Activated naive CD8-positive, alpha-beta T cell treated with anti-CD3 and anti-CD28 coated beads for 36 hours (primary cell): Measurements from ENCODE around the gene CCND3. TPM values are rescaled to one million over a fixed set of nuclear protein-coding genes. Genes with fewer than 3 reads are reported as not detected.
A peak's percentile ranks its signal among the peaks of the same experiment; 100 is the strongest.

Experiments used
- DNase-seq: peaks from one replicate; pipeline ENCODE4 v3.0.0; 2021
- H3K27ac Mint-ChIP-seq: one replicate; pipeline ENCODE4 v1.8.0; 2022; ENCODE audit warnings: mild to moderate bottlenecking, moderate library complexity, mixed read lengths
- H3K27me3 Mint-ChIP-seq: one replicate; pipeline ENCODE4 v1.8.0; 2022; ENCODE audit warnings: mild to moderate bottlenecking, mixed read lengths
- H3K36me3 Mint-ChIP-seq: one replicate; pipeline ENCODE4 v1.8.0; 2021; ENCODE audit warnings: mild to moderate bottlenecking, mixed read lengths
- H3K4me1 Mint-ChIP-seq: one replicate; pipeline ENCODE4 v1.8.0; 2021; ENCODE audit warnings: mixed read lengths
- H3K4me3 Mint-ChIP-seq: one replicate; pipeline ENCODE4 v1.8.0; 2022; ENCODE audit warnings: mild to moderate bottlenecking, moderate library complexity, mixed read lengths
- H3K9me3 Mint-ChIP-seq: one replicate; pipeline ENCODE4 v1.8.0; 2022; ENCODE audit warnings: mixed read lengths
- total RNA-seq, 2 experiments: library from RNA; stranded (reverse); gene quantifications; one replicate each; pipeline ENCODE4 v1.2.3, GENCODE V29; 2021

CCND3 gene
- total RNA-seq, result 100 to 1,000 TPM; 396 to 403 TPM

DNA sequence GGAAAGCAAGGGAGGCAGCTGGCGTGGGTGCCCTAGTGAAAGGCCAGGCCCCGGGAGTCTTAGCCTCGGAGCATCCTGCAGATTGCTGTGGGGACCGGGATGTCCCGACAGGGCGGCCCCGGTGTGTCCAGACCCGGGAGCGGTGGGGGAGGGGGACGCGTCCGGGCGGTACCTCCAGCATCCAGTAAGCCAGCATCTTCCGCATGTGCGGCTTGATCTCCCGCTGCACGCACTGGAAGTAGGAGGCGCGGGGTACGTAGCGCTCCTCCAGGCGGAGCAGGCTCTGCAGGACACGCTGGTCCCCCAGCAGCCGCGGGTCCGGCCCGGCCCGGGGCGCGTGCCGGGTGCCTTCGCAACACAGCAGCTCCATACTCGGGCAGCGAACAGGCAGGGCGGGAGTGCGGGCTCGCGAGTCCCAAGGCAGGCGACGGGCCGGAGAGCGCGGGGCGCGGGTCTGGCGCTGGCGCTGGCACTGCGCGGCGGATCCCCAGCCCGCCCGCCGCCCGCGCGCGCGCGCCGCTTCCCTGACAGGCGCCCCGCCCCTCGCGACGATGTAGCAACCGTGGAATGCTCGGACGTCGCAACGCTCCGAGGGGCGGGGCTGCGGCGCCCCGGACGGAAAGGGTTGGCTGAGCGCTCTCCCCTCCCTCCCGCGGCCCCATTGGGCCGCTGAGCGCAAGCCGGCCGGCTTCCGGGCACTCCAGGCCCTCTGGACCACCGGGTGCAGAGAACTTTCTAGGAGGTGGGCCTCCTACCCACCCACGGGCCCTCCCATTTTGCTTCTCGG lies at the start of gene CCND3:
TSS of gene CCND3 (minus strand) at position 529 of the 787 bp plus-strand sequence. CDS start at position 370, 159 bp downstream.
- peak within 1 kb of the TSS; percentile 100 for H3K4me3 Mint-ChIP-seq
- DNase-seq, result peak; percentile 95
- peak within 1 kb of the TSS; percentile 93 for H3K27ac Mint-ChIP-seq
- H3K27me3 Mint-ChIP-seq, result no peaks in the 10 kb centered on the region
- peaks cover 57% of the 10 kb centered on the region for H3K4me1 Mint-ChIP-seq
- H3K36me3 Mint-ChIP-seq, result peaks cover 48% of the 10 kb centered on the region
- no peaks in the 10 kb centered on the region for H3K9me3 Mint-ChIP-seq

DNA sequence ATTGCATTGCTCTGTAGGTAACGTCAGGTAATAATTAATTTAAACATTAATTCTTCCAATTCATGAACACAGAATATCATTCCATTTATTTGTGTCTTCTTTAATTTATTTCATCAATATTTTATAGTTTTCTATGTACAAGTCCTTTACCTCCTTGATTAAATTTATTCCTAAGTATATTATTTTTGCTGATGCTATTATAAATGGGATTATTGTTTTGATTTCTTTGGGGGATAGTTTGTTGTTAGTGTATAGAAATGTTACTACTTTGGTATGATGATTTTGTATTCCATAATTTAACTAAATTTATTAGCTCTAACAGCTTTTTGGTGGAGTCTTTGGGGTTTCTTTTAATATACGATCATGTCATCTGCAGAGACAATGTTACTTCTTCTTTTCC lies 44.7 kb upstream of the CCND3 start:
- Mint-ChIP-seq H3K4me3 (no peak overlapping the region), H3K9me3 (peaks cover 3% of the 10 kb centered on the region), H3K36me3 (peaks cover 18% of the 10 kb centered on the region), H3K27me3 (no peaks in the 10 kb centered on the region), H3K4me1 (peaks cover 60% of the 10 kb centered on the region), H3K27ac (peak overlapping the region; percentile 64)
- no peak for DNase-seq

DNA sequence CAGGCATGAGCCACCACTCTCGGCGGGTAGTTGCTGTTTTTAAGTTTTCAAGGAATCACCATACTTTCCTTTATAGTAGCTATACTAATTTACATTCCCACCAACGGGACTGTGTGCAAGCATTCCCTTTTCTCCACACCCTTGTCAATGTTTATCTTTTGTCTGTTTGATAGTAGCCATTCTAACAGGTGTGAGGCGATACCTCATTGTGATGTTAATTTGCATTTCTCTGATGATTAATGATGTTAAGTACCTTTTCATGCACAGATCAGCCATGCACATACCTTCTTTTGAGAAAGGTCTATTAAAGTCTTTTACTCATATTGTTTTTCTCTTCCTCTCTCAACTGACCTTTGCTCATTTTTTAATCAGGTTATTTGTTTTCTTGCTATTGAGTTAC lies 43.0 kb upstream of the CCND3 start:
- peaks cover 60% of the 10 kb centered on the region for H3K4me1 Mint-ChIP-seq
- H3K27ac Mint-ChIP-seq, result peak overlapping the region; percentile 47
- no peaks in the 10 kb centered on the region for H3K27me3 Mint-ChIP-seq
- DNase-seq, result no peak
- peaks cover 5% of the 10 kb centered on the region for H3K9me3 Mint-ChIP-seq
- peaks cover 17% of the 10 kb centered on the region for H3K36me3 Mint-ChIP-seq
- H3K4me3 Mint-ChIP-seq, result no peak overlapping the region

- H3K36me3 Mint-ChIP-seq, result peaks cover 17% of the 10 kb centered on the region
- H3K4me1 Mint-ChIP-seq, result peaks cover 68% of the 10 kb centered on the region
- H3K27ac Mint-ChIP-seq, result peak overlapping the region; percentile 87
- H3K9me3 Mint-ChIP-seq, result peaks cover 5% of the 10 kb centered on the region
- DNase-seq, result peak; percentile 52
- H3K4me3 Mint-ChIP-seq, result peak overlapping the region; percentile 72
- no peaks in the 10 kb centered on the region for H3K27me3 Mint-ChIP-seq
Measured at GRCh38 chr6:41976794-41977484, 35.3 kb upstream of the CCND3 start.

DNA sequence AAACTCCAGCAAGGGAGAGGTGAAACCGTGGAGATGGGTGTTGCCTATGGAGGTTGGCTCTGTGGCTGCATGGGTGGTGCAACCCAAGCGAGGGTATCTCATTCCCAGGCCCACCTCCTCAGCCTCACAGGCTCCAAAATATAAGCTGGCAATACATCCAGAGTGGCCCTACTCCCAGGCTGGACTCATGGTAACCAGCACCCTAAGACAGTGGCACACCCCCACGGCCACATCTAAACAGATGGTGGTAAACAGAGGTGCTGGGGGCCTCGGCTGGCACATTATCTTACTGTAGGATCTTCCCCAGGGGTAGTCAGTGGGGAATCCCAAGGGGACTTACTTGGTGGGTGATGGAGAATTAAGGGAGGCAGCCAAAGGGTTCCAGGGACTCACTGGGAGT lies 33.7 kb upstream of the CCND3 start:
- peaks cover 17% of the 10 kb centered on the region for H3K36me3 Mint-ChIP-seq
- peaks cover 73% of the 10 kb centered on the region for H3K4me1 Mint-ChIP-seq
- peaks cover 2% of the 10 kb centered on the region for H3K9me3 Mint-ChIP-seq
- H3K27ac Mint-ChIP-seq, result peak overlapping the region; percentile 87
- DNase-seq, result no peak
- no peaks in the 10 kb centered on the region for H3K27me3 Mint-ChIP-seq
- peak overlapping the region; percentile 72 for H3K4me3 Mint-ChIP-seq

- H3K27me3 Mint-ChIP-seq, result no peaks in the 10 kb centered on the region
- no peak overlapping the region for H3K4me3 Mint-ChIP-seq
- H3K27ac Mint-ChIP-seq, result peak overlapping the region; percentile 87
- peaks cover 2% of the 10 kb centered on the region for H3K9me3 Mint-ChIP-seq
- DNase-seq, result no peak
- peaks cover 18% of the 10 kb centered on the region for H3K36me3 Mint-ChIP-seq
- H3K4me1 Mint-ChIP-seq, result peaks cover 75% of the 10 kb centered on the region
Measured at GRCh38 chr6:41974281-41974825, 32.7 kb upstream of the CCND3 start.

DNA sequence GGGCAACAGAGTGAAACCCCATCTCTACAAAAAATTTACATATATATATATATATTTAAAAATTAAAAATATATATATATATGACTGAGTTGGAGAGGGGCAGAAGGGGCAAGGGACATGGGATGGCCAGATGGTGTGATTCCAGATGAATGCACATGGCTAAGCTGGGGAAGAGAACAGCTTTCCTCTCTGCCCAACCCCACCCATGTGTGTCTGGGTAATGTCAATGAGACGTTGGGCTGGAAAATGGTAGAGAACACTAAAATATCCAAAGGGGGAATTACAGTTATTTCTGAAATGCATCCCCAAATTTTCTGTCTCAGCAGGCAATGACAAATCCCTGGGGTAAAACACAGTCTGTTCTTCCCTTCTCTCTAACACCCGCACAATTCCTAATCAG lies 31.2 kb upstream of the CCND3 start:
- DNase-seq, result no peak
- H3K4me3 Mint-ChIP-seq, result no peak overlapping the region
- H3K27me3 Mint-ChIP-seq, result no peaks in the 10 kb centered on the region
- peaks cover 22% of the 10 kb centered on the region for H3K36me3 Mint-ChIP-seq
- H3K4me1 Mint-ChIP-seq, result peaks cover 78% of the 10 kb centered on the region
- H3K27ac Mint-ChIP-seq, result peak overlapping the region; percentile 79
- H3K9me3 Mint-ChIP-seq, result peaks cover 2% of the 10 kb centered on the region

DNA sequence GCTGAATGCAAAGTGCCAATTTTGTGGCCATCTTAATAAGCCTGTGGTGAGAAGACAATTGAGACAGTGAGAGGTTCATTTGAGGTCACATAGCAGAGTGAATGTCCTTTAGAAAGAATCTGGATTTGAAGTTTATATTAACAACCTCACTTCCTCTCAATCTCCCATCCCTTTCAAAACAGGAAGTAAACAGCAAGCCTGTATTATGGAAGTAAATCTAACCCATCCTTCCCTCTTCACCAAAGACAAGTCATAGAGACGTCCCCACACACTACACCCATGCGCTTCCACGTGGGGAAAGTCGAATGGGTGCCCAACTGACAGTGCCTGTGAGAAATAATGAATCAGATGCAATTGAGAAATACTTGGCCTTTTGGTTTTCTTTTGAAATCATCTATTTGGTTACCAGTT lies 28.8 kb upstream of the CCND3 start:
- H3K27me3 Mint-ChIP-seq, result no peaks in the 10 kb centered on the region
- DNase-seq, result peak; percentile 68
- peak overlapping the region; percentile 98 for H3K27ac Mint-ChIP-seq
- H3K36me3 Mint-ChIP-seq, result peaks cover 21% of the 10 kb centered on the region
- peaks cover 75% of the 10 kb centered on the region for H3K4me1 Mint-ChIP-seq
- peak overlapping the region; percentile 12 for H3K4me3 Mint-ChIP-seq
- peaks cover 2% of the 10 kb centered on the region for H3K9me3 Mint-ChIP-seq

- Mint-ChIP-seq H3K27ac (peak overlapping the region; percentile 90), H3K4me3 (peak overlapping the region; percentile 23), H3K36me3 (peaks cover 17% of the 10 kb centered on the region), H3K4me1 (peaks cover 72% of the 10 kb centered on the region), H3K9me3 (peaks cover 2% of the 10 kb centered on the region), H3K27me3 (no peaks in the 10 kb centered on the region)
- no peak for DNase-seq
Measured at GRCh38 chr6:41967312-41968287, 26.0 kb upstream of the CCND3 start.

GRCh38 chr6:41966961-41967311 lies 25.3 kb upstream of the CCND3 start:
- H3K36me3 Mint-ChIP-seq, result peaks cover 17% of the 10 kb centered on the region
- H3K27me3 Mint-ChIP-seq, result no peaks in the 10 kb centered on the region
- H3K4me3 Mint-ChIP-seq, result no peak overlapping the region
- peaks cover 2% of the 10 kb centered on the region for H3K9me3 Mint-ChIP-seq
- no peak for DNase-seq
- peak overlapping the region; percentile 90 for H3K27ac Mint-ChIP-seq
- peaks cover 68% of the 10 kb centered on the region for H3K4me1 Mint-ChIP-seq

DNA sequence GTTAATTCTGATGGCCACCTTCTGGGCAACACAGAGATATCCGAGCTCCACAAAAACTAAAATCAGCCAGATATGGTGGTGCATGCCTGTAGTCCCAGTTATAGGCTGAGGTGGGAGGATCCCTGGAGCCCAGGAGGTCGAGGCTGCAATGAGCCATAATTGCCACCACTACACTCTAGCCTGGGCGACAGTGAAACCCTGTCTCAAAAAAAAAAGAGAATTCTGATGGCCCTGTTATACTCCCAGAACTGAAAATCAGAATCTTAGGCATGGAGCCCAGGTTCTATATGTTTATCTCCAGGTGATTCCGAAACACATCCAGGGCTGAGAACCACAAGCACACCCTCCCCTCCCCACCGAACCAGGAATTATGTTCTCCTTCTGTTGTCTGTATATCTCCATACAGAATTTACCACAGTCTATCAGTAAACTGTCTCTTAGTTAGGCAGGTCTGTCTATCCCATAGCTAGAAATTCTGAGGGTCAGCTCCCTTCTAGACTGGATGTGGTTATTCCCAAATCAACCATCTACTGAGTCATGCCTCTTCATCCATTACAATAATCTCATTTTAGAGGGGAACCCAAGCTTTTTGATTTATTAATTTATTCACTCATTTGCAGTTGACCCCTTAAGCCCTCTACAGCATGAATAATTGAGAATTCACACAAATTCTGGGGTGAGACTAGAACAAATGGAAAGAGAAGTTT lies 24.8 kb upstream of the CCND3 start:
- peak overlapping the region; percentile 43 for H3K27ac Mint-ChIP-seq
- no peak overlapping the region for H3K4me3 Mint-ChIP-seq
- peaks cover 6% of the 10 kb centered on the region for H3K9me3 Mint-ChIP-seq
- H3K27me3 Mint-ChIP-seq, result no peaks in the 10 kb centered on the region
- peaks cover 74% of the 10 kb centered on the region for H3K4me1 Mint-ChIP-seq
- DNase-seq, result no peak
- peaks cover 23% of the 10 kb centered on the region for H3K36me3 Mint-ChIP-seq

GRCh38 chr6:41965429-41966213 lies 24.0 kb upstream of the CCND3 start:
- H3K27me3 Mint-ChIP-seq, result no peaks in the 10 kb centered on the region
- H3K4me1 Mint-ChIP-seq, result peaks cover 73% of the 10 kb centered on the region
- no peak overlapping the region for H3K4me3 Mint-ChIP-seq
- peaks cover 27% of the 10 kb centered on the region for H3K36me3 Mint-ChIP-seq
- peaks cover 6% of the 10 kb centered on the region for H3K9me3 Mint-ChIP-seq
- peak overlapping the region; percentile 75 for H3K27ac Mint-ChIP-seq
- no peak for DNase-seq

DNA sequence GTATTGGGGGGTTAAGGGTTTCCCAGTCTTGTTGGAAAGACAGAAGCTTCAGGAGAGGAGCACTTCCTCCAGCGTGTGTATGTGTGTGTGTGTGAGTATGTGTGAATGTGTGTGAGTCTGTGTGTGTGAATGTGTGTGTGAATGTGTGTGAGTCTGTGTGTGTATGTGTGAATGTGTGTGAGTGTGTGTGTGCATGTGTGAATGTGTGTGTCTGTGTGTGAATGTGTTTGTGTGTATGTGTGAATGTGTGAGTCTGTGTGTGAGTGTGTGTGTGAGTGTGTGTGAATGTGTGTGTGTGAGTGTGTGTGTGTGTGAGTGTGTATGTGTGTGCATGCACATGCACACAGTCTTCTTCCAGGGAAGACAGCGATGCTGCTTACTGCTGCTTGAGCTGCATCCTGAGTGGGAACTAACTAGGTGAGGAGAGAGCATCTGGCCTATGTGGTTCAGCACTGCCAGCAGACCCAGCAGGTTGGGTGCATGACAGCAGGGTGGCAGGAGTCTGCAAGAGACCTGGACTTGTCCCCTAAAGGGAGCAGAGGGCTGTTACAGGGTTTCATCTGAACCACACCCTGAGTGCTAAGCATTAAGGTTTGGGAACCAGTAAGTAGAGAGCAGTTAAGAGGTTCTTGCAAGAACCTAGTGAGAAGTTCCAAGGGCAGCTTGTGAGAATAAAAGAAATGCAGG lies 22.7 kb upstream of the CCND3 start:
- H3K4me1 Mint-ChIP-seq, result peaks cover 70% of the 10 kb centered on the region
- peak overlapping the region; percentile 49 for H3K27ac Mint-ChIP-seq
- H3K4me3 Mint-ChIP-seq, result no peak overlapping the region
- H3K36me3 Mint-ChIP-seq, result peaks cover 33% of the 10 kb centered on the region
- DNase-seq, result no peak
- H3K27me3 Mint-ChIP-seq, result no peaks in the 10 kb centered on the region
- H3K9me3 Mint-ChIP-seq, result peaks cover 9% of the 10 kb centered on the region
